T-helper 17 cell (primary cell): ENCODE measurements around the gene MAGI1. TPM values are rescaled to one million over a fixed set of nuclear protein-coding genes. Genes with fewer than 3 reads are reported as not detected.
"Not testable (repeated sequence)": the region's sequence is repeated elsewhere in the genome, so short reads cannot be mapped to it uniquely, and the experiment has no call there.

Source experiments
- ATAC-seq: fragments of 150-1000 bp; cut with Tn5 transposase; 2 replicates; pipeline ENCODE4 v1.10.0; 2021; ENCODE audit warnings: mild to moderate bottlenecking, moderate library complexity
- DNase-seq, 3 donors: peaks; one replicate each; pipeline versions ENCODE4 v3.0.0 to v3.0.0-alpha.2; 2020 to 2021
- H3K9me3 ChIP-seq: one replicate; pipeline ENCODE4 v1.7.0; 2013; ENCODE audit warnings: low read length, mild to moderate bottlenecking; ENCODE audit not compliant: control insufficient read depth, poor library complexity, severe bottlenecking
- H3K27ac Mint-ChIP-seq: one replicate; pipeline ENCODE4 v1.8.0; 2022; ENCODE audit warnings: mild to moderate bottlenecking, moderate library complexity, mixed read lengths
- H3K27me3 Mint-ChIP-seq: one replicate; pipeline ENCODE4 v1.8.0; 2022; ENCODE audit warnings: mixed read lengths
- H3K36me3 Mint-ChIP-seq: one replicate; pipeline ENCODE4 v1.8.0; 2022; ENCODE audit warnings: low read depth, mixed read lengths
- H3K4me1 Mint-ChIP-seq: one replicate; pipeline ENCODE4 v1.8.0; 2022; ENCODE audit warnings: mild to moderate bottlenecking, mixed read lengths
- H3K4me3 Mint-ChIP-seq: one replicate; pipeline ENCODE4 v1.8.0; 2022; ENCODE audit warnings: mild to moderate bottlenecking, moderate library complexity, mixed read lengths
- total RNA-seq, 4 donors: library from RNA in 2 of 4; stranded (reverse) in 2 of 4; gene quantifications; one replicate each; pipeline ENCODE4 v1.2.3 and lab custom pipeline; 2022 to 2026

The MAGI1 gene
- total RNA-seq, 2 donors from 2014 or later, result not detected

DNA sequence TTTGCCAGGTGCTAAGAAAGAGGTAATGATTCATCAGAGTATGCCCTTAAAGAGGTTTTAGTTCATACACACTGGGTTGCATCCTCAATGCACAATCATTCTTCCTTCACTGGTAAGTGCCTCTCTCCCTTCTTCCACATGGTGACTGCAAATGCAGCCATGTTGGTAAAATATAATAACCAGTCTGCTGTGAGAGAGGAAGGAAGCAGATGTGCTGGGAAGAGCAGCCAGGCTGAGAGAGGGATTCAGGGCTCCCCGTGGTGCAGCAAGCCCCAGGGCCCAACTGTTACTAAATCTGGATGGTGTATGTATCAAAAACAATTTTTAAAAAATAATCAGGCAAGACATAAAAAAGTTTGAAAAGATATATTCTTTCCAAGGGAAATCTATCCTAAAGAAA lies 498.1 kb downstream of the MAGI1 start:
- no peak for ATAC-seq
- no peaks in the 10 kb centered on the region for H3K36me3 Mint-ChIP-seq
- H3K4me1 Mint-ChIP-seq, result no peaks in the 10 kb centered on the region
- no peaks in the 10 kb centered on the region for H3K9me3 ChIP-seq
- no peak overlapping the region for H3K4me3 Mint-ChIP-seq
- no peaks in the 10 kb centered on the region for H3K27me3 Mint-ChIP-seq
- H3K27ac Mint-ChIP-seq, result no peak overlapping the region
- DNase-seq, result no peak

- Mint-ChIP-seq H3K27me3 (no peaks in the 10 kb centered on the region), H3K36me3 (no peaks in the 10 kb centered on the region), H3K4me1 (no peaks in the 10 kb centered on the region), H3K4me3 (no peak overlapping the region), H3K27ac (no peak overlapping the region)
- DNase-seq (no peak), ATAC-seq (no peak)
- H3K9me3 ChIP-seq, result no peaks in the 10 kb centered on the region
These were observed 499.1 kb downstream of the MAGI1 start for GRCh38 chr3:65539616-65540015.

GRCh38 chr3:65538101-65538500 lies 500.6 kb downstream of the MAGI1 start:
- Mint-ChIP-seq H3K27ac (no peak overlapping the region), H3K27me3 (no peaks in the 10 kb centered on the region), H3K36me3 (no peaks in the 10 kb centered on the region), H3K4me1 (no peaks in the 10 kb centered on the region), H3K4me3 (no peak overlapping the region)
- ATAC-seq (no peak), DNase-seq (no peak)
- no peaks in the 10 kb centered on the region for H3K9me3 ChIP-seq

GRCh38 chr3:65537109-65537508 lies 501.6 kb downstream of the MAGI1 start:
- Mint-ChIP-seq H3K27ac (no peak overlapping the region), H3K27me3 (no peaks in the 10 kb centered on the region), H3K36me3 (no peaks in the 10 kb centered on the region), H3K4me3 (no peak overlapping the region), H3K4me1 (no peaks in the 10 kb centered on the region)
- H3K9me3 ChIP-seq, result no peaks in the 10 kb centered on the region
- DNase-seq (no peak), ATAC-seq (no peak)

GRCh38 chr3:65535260-65535659 lies 503.5 kb downstream of the MAGI1 start:
- H3K9me3 ChIP-seq, result no peaks in the 10 kb centered on the region
- H3K36me3 Mint-ChIP-seq, result no peaks in the 10 kb centered on the region
- ATAC-seq (no peak), DNase-seq (no peak)
- H3K27me3 Mint-ChIP-seq, result no peaks in the 10 kb centered on the region
- H3K4me3 Mint-ChIP-seq, result no peak overlapping the region
- no peaks in the 10 kb centered on the region for H3K4me1 Mint-ChIP-seq
- H3K27ac Mint-ChIP-seq, result no peak overlapping the region

DNA sequence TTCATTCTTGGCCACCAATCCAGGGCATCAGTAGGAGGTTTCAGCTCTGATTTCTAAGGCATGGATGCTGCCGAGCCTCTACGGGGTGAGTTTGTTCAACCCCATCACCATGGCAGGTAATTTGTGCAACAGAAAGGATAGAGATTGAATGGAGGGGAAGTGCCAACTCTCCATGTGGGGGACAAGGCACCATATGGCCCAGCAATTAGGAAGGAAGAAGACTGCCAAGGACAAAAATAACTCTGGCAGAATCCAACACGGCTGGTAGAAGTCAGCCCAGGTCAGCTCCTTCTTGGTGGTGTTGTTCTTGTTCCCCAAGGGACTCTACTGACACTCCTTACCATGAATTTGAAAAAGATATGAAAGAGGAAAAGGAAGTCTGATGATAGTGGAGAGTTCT lies 503.9 kb downstream of the MAGI1 start:
- DNase-seq (no peak), ATAC-seq (no peak)
- H3K9me3 ChIP-seq, result no peaks in the 10 kb centered on the region
- H3K4me1 Mint-ChIP-seq, result no peaks in the 10 kb centered on the region
- H3K27me3 Mint-ChIP-seq, result no peaks in the 10 kb centered on the region
- H3K27ac Mint-ChIP-seq, result no peak overlapping the region
- H3K4me3 Mint-ChIP-seq, result no peak overlapping the region
- H3K36me3 Mint-ChIP-seq, result no peaks in the 10 kb centered on the region

DNA sequence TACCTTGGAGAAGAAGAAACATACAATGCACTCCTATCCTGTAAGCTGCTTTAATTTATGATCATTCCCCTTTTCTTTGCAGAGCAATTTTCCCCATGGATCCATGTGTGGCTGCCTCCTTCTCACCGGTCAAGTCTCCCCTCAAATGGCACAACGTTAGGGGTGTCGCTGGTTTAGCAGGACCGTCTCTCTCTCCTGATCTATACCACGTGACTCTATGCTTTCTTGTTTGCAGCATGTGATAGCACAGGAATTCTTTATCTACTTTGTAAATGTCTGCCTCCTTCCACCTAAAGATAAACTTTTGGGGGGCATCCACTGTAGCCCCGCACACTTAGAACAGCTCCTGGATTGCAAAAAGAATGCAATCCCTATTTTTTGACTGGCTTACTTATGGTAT lies 506.0 kb downstream of the MAGI1 start:
- Mint-ChIP-seq H3K36me3 (no peaks in the 10 kb centered on the region), H3K27me3 (no peaks in the 10 kb centered on the region), H3K4me3 (no peak overlapping the region), H3K4me1 (no peaks in the 10 kb centered on the region), H3K27ac (no peak overlapping the region)
- no peaks in the 10 kb centered on the region for H3K9me3 ChIP-seq
- ATAC-seq (no peak), DNase-seq (no peak)

DNA sequence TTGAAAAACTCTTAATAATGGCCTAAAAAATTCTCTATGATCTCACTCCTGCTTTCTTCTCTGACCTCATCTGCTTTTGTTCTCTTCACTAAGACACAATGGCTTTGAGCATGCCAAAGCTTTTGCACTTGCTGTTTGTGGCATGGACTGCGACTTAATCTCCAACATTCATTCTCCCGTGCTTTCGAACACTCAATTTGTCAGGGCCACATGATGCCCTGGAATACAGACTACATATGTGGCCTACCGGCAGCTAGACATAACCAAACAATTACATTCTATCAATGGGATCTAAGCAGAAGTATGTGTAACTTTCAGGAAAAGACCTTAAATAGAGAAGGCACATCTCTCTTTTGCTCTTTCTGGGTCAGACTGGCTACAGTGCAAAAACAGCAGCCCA lies 506.5 kb downstream of the MAGI1 start:
- DNase-seq, result no peak
- no peaks in the 10 kb centered on the region for H3K9me3 ChIP-seq
- ATAC-seq, result no peak
- H3K4me1 Mint-ChIP-seq, result no peaks in the 10 kb centered on the region
- no peak overlapping the region for H3K27ac Mint-ChIP-seq
- H3K27me3 Mint-ChIP-seq, result no peaks in the 10 kb centered on the region
- H3K4me3 Mint-ChIP-seq, result no peak overlapping the region
- H3K36me3 Mint-ChIP-seq, result no peaks in the 10 kb centered on the region

GRCh38 chr3:65531499-65531898 lies 507.2 kb downstream of the MAGI1 start:
- H3K4me3 Mint-ChIP-seq, result no peak overlapping the region
- no peaks in the 10 kb centered on the region for H3K27me3 Mint-ChIP-seq

DNA sequence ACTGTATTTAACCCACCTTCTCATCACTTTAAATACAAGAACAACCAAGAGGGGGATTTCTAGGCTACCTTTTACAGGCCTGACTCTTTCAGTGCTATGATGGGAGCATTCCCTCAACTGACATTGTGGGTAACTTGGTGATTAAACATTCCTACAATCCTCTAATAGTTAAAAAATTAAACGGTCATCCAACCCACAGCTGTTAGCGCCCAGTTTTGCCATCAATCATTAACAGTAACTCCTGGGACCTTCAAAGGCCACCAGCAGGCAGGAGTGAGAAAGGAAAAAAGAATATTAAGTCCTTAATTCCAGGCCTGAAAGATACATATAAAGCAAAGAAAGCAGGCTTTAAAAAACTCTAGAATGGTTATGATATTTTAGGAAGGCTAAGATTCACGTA lies 512.1 kb downstream of the MAGI1 start:
- DNase-seq (no peak), ATAC-seq (no peak)
- Mint-ChIP-seq H3K27me3 (no peaks in the 10 kb centered on the region), H3K27ac (no peak overlapping the region), H3K4me1 (no peaks in the 10 kb centered on the region), H3K4me3 (no peak overlapping the region), H3K36me3 (no peaks in the 10 kb centered on the region)
- H3K9me3 ChIP-seq, result no peaks in the 10 kb centered on the region

More at GRCh38 chr3:65531499-65531898, 507.2 kb downstream of the MAGI1 start:
- no peak overlapping the region for H3K27ac Mint-ChIP-seq
- DNase-seq, result no peak
- ATAC-seq, result no peak
- H3K36me3 Mint-ChIP-seq, result no peaks in the 10 kb centered on the region
- no peaks in the 10 kb centered on the region for H3K9me3 ChIP-seq
- no peaks in the 10 kb centered on the region for H3K4me1 Mint-ChIP-seq

- no peaks in the 10 kb centered on the region for H3K36me3 Mint-ChIP-seq
- ATAC-seq, result no peak
- no peaks in the 10 kb centered on the region for H3K4me1 Mint-ChIP-seq
- H3K9me3 ChIP-seq, result no peaks in the 10 kb centered on the region
- H3K27ac Mint-ChIP-seq, result no peak overlapping the region
- H3K4me3 Mint-ChIP-seq, result no peak overlapping the region
- H3K27me3 Mint-ChIP-seq, result no peaks in the 10 kb centered on the region
- no peak for DNase-seq
These were observed 514.1 kb downstream of the MAGI1 start for GRCh38 chr3:65524584-65524983.

DNA sequence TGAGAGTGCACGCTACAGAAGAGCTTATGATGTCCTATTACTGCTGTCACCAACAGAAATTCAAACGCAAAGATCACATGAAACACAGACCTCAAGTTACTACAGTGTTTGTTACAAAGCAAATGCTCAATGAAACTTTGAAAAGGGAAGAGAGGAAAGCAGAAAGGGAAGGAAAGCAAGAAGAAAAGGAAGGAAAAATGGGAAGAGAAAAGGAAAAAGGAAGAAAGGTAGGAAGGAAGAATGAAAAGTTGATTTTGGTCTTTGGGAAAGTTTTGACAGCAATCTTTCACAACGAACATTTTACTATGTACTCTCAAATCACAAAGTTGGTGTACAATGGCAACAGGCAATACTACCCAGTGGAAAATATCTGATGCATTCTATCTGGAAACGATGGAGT lies 514.8 kb downstream of the MAGI1 start:
- Mint-ChIP-seq H3K27ac (no peak overlapping the region), H3K27me3 (no peaks in the 10 kb centered on the region), H3K36me3 (no peaks in the 10 kb centered on the region), H3K4me3 (no peak overlapping the region), H3K4me1 (no peaks in the 10 kb centered on the region)
- DNase-seq, result no peak
- no peaks in the 10 kb centered on the region for H3K9me3 ChIP-seq
- no peak for ATAC-seq

DNA sequence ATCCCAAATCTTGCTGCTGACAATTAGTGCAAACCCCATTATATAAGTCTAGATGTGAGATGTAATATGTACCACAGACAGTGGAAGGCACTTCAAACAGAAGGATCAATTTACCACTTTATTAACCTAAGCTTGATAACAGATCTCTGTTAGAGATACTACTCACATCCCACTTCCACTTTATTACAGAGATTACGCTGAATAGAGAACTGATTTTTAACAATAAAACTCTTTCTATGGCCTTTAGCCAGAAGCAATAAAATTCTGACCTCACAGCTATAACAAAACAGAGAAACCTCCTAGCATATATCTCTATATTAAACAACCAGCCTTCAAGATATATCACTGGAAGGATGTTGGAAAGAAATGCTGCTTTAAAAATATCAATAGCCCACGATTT lies 517.7 kb downstream of the MAGI1 start:
- no peak for ATAC-seq
- H3K9me3 ChIP-seq, result peaks cover 2% of the 10 kb centered on the region
- no peaks in the 10 kb centered on the region for H3K4me1 Mint-ChIP-seq

GRCh38 chr3:65516998-65517397 lies 521.7 kb downstream of the MAGI1 start:
- no peak for DNase-seq
- Mint-ChIP-seq H3K4me1 (no peaks in the 10 kb centered on the region), H3K27me3 (no peaks in the 10 kb centered on the region), H3K36me3 (no peaks in the 10 kb centered on the region), H3K27ac (no peak overlapping the region), H3K4me3 (no peak overlapping the region)
- H3K9me3 ChIP-seq, result peaks cover 2% of the 10 kb centered on the region
- no peak for ATAC-seq

More for the DNA sequence above, 517.7 kb downstream of the MAGI1 start:
- Mint-ChIP-seq H3K27me3 (no peaks in the 10 kb centered on the region), H3K27ac (no peak overlapping the region), H3K4me3 (no peak overlapping the region), H3K36me3 (no peaks in the 10 kb centered on the region)
- DNase-seq, result no peak

GRCh38 chr3:65514317-65514716 lies 524.4 kb downstream of the MAGI1 start:
- not testable (repeated sequence) for H3K9me3 ChIP-seq

More at GRCh38 chr3:65514317-65514716, 524.4 kb downstream of the MAGI1 start:
- H3K27me3 Mint-ChIP-seq, H3K27ac Mint-ChIP-seq, DNase-seq, H3K36me3 Mint-ChIP-seq, ATAC-seq, H3K4me3 Mint-ChIP-seq, H3K4me1 Mint-ChIP-seq: not testable (repeated sequence)
